ENCODE data around the gene CDK5.
A peak's percentile ranks its signal among the peaks of the same experiment; 100 is the strongest.

Gene CDK5

GRCh38 chr7:151010037-151010306 lies 47.7 kb downstream of the CDK5 start:
- TF ChIP-seq CTCF (conservative IDR thresholded peaks at IDR 0.05; ENCODE audit: control insufficient read depth, insufficient read depth, low read depth, low read length), result no peak
- H3K4me3 ChIP-seq (ENCODE audit: control insufficient read depth, low read depth, low read length), result no peak overlapping the region
- DNase-seq (ENCODE audit: low read depth), result no peak

GRCh38 chr7:151009327-151010036 lies 48.2 kb downstream of the CDK5 start:
- DNase-seq (ENCODE audit: low read depth), result no peak
- TF ChIP-seq CTCF (conservative IDR thresholded peaks at IDR 0.05; ENCODE audit: control insufficient read depth, insufficient read depth, low read depth, low read length), result no peak

GRCh38 chr7:151008511-151009323 lies 49.0 kb downstream of the CDK5 start:
- DNase-seq (ENCODE audit: low read depth), result peak; percentile 74
- peak overlapping the region; percentile 42 for H3K4me3 ChIP-seq (ENCODE audit: control insufficient read depth, low read depth, low read length)

More at GRCh38 chr7:151009327-151010036, 48.2 kb downstream of the CDK5 start:
- no peak overlapping the region for H3K4me3 ChIP-seq (ENCODE audit: control insufficient read depth, low read depth, low read length)

GRCh38 chr7:151008143-151008510 lies 49.6 kb downstream of the CDK5 start:
- DNase-seq (ENCODE audit: low read depth), result peak; percentile 23
- H3K4me3 ChIP-seq (ENCODE audit: control insufficient read depth, low read depth, low read length), result peak overlapping the region; percentile 42
- TF ChIP-seq CTCF (conservative IDR thresholded peaks at IDR 0.05; ENCODE audit: control insufficient read depth, insufficient read depth, low read depth, low read length), result no peak

More at GRCh38 chr7:151008511-151009323, 49.0 kb downstream of the CDK5 start:
- peak; percentile 72 for TF ChIP-seq CTCF (conservative IDR thresholded peaks at IDR 0.05; ENCODE audit: control insufficient read depth, insufficient read depth, low read depth, low read length)

- H3K4me3 ChIP-seq (ENCODE audit: control insufficient read depth, low read depth, low read length), result no peak overlapping the region
- no peak for DNase-seq (ENCODE audit: low read depth)
- TF ChIP-seq CTCF (conservative IDR thresholded peaks at IDR 0.05; ENCODE audit: control insufficient read depth, insufficient read depth, low read depth, low read length), result no peak
These were observed 50.2 kb downstream of the CDK5 start for GRCh38 chr7:151007469-151007898.

- H3K4me3 ChIP-seq (ENCODE audit: control insufficient read depth, low read depth, low read length), result no peak overlapping the region
- DNase-seq (ENCODE audit: low read depth), result no peak
- no peak for TF ChIP-seq CTCF (conservative IDR thresholded peaks at IDR 0.05; ENCODE audit: control insufficient read depth, insufficient read depth, low read depth, low read length)
These were observed 51.0 kb downstream of the CDK5 start for GRCh38 chr7:151006590-151007300.
